HTR-8/SVneo (cell line): ENCODE data around the gene STXBP6.

Experiments used
- DNase-seq: peaks from one replicate; pipeline ENCODE4 v3.0.0; 2011; ENCODE audit warnings: low spot score, mixed read lengths; ENCODE audit not compliant: insufficient read length
- FAIRE-seq: peaks from 2 replicates; lab custom pipeline; 2011; peaks lifted over from hg19 to GRCh38; lab: Jason Lieb, UNC

The STXBP6 gene

DNA sequence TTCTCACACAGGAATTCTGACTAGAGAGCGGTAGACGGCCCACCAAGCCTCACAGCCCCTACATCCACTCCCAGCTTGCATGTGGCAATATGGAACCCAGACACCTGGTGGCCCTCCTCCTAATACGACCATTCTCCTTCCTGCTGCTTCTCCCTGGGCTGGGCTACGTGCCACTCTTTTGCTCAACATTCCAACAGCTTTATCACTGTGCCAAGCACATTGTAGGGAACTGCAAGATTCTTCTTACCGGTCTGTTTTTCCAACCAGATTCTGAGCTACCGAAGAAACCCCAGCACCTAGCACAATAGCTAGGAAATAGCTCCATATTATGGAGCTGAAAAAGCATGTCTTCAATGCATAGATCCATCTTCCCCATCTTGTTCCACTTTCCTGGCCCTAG, 58.1 kb downstream of the STXBP6 start:
- DNase-seq (no peak), FAIRE-seq (peak; percentile 49)

DNA sequence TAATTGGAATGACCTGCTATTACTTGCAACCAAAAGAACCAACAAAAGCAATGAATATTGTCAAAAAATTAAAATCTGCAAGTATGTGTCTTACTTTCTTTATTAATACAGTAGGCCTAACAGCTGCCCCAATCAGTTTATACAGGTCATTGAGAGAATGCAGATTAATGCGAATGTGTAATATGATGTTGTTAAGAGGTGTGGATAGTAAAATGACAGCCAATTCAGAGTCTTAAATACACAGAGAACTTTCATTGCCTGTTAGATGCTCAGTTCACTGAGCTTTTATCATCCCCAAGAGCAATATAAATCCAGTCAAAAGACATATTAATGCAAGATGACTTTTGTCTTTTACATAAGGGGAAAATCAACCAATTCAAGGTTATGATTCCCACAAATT, 58.7 kb downstream of the STXBP6 start:
- no peak for FAIRE-seq
- DNase-seq = no peak

DNA sequence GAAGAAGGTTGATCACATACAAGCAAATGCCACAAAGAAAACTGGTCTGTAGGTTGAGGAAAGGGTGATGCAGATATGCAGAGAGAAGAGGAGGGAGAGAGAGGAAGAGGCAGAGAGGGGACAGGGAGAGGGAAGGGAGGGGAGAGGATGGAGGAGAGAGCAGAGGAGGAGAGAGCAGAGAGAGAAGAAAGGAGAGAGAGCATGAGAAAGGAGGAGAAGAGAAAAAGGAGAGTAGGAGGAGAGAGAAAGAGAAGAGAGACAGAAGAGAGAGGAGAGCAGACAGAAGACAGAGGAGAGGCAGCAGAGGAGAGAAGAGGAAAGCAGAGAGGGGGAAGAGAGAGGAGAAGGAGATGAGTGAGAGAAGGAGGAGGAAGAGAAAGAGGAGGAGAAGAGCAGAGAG, 59.2 kb downstream of the STXBP6 start:
- FAIRE-seq (no peak), DNase-seq (no peak)

DNA sequence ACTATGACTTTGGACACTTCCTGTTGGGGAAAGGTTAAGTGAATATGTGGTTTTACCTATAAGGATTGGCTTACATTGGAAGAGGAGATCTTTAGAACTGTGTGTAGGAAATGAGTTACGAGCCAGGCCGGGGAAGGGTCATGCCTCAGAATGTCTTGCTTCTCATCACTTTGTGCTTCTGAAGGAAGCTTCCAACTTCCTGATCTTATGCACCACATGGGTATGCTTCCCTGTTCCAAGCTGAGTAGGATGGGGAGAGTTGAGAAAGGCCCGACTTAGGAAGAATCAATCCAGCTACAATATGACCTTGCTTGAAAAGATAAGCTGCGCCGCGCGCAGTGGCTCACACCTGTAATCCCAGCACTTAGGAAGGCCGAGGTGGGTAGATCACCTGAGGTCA, 59.9 kb downstream of the STXBP6 start:
- DNase-seq (no peak), FAIRE-seq (no peak)

DNA sequence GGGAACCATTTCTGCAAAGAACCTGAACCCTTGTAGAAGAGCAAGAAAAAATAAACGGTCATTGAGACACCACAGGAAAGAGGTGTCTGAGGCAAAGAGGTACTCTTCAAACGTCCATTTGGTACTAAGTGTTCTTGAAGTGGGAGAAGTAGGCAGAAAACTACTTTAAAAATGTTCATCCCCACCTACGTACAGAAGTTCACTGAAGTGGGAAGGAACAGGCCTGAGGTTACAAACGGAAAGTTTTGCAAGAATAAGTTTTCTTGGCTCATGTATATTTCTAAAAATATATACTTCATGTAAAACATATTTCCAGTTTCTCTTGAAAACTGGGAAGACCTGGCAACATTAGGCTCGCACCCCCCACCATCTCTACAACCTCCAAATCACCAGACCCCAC, 61.2 kb downstream of the STXBP6 start:
- no peak for DNase-seq
- no peak for FAIRE-seq

DNA sequence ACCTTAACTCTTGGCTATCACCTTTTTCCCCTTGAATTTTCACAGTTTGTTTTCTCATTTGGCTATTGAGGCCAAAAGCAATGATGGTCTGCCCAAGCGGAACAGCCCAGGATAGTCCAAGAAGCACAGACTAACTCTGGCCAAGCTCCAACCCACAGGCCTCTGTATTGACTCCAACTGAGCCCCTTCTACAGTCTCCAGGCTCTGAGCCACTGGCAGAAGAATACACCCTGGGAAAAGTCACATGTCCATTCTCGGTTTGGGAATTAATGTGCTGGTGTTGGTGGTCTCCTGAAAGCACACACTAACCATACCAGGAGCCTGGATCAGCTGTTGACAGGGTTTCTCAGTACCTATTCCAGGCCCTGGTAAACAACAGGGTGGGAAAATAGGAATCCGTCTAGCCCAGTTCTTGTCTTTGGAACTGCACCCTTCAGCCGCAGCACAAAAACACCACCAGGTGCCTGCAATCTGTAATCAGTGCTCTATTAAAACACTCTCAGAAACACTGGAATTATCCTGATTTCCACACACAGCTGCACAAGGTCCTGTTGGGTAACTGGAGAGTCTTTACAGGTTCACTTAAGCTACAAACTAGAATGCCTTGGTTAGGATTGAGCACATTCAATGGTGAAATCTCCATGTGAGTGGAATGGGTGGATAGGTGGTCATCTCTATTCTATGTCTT, 63.6 kb downstream of the STXBP6 start:
- DNase-seq (no peak), FAIRE-seq (no peak)

DNA sequence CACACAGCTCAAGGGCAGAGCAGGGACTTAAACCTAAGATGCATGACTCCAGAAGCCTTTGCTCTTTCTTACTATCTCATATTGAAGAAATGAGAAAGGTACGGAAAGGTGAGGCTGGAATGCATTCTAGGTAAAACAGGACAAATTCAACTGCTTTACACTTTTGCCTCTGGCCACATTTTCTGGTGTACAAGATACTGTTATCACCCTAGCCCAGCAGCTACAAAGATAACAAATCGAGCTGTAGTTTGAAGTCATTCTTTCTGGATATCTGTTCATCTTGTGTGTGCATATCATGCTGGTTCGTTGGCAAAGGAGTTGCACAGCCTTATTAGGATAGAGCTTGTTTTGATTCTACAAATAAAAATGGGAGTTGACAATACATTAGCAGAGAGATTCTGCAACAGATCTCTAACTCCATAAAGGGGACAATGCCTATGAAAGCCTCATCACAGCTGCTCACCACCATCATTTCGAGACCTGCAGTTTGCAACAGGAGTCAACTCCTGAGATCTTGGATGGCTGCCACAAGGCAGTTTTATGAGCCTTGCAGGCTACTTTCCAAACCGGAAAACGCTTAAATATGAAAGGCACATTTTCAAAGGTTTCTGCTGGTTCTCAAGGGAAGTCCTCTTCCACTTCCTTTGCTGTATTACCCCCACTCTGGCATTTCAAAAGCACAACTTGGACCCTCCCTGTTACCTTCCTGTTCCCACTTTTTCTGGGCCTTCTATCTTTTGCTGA, 64.9 kb downstream of the STXBP6 start:
- DNase-seq = no peak
- no peak for FAIRE-seq

DNA sequence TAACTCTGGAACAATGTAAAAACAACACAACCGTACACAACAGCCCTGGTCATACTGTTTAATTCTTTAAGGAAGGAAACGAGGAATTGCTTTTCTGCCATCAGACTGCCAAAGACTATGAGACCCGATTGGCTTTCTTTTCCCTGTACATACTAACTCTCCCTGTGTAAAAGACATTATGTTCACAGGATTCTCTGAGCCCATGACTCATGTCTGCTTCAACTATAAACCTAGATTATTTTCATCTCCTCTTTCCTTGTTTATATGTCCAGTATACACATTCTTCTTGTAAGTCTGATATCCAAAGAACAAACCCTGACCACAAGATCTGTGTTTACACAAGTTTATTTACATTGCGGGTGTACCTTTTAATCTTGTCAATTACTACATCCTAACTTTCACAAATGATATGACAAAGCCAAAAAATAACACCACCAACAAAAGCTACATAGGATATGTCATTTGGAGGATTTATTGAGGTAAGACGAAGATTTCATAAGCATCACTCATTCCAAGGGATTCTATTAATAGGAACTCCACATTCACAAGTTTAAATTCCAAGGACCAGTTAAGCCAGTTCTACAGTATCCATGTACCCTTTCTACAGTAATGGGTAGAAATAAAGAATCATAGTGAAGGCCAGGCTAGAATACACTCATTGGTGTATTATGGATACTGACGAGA, 67.3 kb downstream of the STXBP6 start:
- FAIRE-seq (peak; percentile 80), DNase-seq (peak; percentile 41)

DNA sequence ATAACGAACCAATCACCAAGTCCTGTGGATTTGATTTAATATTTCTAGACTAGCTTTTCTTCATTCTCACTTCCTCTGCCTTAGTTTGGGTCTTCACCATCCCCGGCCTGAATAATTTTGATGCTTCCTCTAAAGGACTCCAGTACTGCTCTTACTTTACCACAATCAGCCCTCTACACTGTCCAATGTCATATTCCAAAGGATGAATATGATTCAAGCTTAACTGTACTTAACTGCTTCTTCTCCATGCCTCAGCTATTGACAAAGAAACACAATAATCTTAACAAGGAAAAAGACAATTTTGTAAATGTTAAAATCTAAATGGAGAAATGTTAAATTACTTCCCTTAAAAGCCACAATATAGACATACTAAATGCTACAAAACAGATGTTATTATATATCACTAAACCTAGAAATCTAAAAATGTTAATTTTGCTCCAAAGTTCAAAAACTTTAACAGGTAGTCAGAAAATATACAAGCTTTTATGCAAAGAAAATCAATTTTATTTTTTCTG, 70.2 kb downstream of the STXBP6 start:
- DNase-seq (no peak), FAIRE-seq (peak; percentile 62)

DNA sequence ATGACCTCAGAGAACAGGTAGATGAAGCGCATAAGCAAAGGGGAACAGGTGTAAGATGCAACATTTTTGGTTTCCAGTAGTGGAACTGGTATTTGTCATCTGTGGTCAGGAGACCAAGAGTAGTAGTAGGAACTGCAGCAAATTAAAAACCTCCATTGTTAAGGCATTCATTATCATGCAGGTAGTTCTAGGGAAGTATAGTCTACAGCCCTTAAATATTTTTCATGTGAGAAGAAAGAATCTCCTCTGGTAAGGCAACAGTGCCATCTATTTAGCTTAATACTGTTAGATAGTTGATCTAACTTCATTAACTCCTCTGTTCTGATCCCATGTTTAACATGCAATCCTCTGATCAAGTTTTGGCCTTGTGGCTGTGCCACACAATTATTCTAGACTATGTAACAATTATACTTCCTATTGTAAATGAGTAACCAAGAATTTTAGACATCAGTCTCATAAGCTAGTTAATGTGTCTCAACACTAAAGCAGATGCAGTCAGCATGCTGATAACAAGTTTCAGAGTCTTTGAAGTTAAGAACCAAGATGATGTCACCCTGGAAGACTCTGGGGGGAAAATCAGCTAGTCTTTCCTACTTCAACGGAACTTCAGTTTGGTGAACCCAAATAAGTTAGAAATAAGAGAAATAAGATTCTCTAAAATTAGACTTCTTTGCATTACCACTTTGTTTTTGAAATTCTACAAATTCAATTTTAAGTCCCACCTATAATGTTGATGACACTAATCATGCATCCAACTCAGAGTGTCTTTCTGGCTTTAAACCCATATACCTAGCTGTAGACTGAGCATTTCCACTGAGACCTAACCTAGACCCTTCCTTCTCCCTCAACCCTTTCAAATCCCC, 70.9 kb downstream of the STXBP6 start:
- DNase-seq (no peak), FAIRE-seq (peak; percentile 20)

DNA sequence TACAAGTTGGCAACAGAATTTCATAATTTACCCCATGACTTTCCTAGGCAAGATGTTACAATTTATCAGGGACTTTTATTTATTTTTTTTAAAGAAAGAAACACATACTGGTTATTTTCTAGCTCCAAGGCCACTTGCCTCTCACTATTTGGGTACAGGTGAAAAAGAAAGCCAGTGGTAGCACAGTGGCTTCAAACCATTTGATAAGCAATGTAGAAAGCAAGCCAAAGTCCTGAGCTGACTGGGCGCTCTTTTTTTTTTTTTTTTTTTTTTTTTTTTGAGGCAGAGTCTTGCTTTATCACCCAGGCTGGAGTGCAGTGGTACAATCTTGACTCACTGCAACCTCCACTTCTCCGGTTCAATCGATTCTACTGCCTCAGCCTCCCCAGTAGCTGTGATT, 73.3 kb downstream of the STXBP6 start:
- no peak for DNase-seq
- no peak for FAIRE-seq

DNA sequence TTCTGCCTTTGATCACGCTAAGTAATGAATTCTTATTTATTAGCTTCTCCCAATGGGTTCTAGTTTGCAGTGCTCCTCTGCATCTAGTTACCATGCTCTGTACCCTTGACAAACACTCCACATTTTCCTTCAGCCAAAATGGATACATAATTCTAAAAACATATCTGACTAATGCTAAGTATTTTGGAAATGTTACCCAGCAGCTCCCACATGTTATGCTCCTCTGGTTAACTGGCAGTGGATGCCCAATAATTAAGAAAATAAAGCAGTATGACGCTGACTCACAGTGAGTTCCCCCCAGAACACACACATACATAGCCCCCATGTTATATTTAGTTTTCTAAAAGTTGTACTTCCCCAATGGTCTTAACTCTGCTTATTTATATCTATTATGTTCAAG, 74.6 kb downstream of the STXBP6 start:
- DNase-seq = no peak
- FAIRE-seq = no peak

DNA sequence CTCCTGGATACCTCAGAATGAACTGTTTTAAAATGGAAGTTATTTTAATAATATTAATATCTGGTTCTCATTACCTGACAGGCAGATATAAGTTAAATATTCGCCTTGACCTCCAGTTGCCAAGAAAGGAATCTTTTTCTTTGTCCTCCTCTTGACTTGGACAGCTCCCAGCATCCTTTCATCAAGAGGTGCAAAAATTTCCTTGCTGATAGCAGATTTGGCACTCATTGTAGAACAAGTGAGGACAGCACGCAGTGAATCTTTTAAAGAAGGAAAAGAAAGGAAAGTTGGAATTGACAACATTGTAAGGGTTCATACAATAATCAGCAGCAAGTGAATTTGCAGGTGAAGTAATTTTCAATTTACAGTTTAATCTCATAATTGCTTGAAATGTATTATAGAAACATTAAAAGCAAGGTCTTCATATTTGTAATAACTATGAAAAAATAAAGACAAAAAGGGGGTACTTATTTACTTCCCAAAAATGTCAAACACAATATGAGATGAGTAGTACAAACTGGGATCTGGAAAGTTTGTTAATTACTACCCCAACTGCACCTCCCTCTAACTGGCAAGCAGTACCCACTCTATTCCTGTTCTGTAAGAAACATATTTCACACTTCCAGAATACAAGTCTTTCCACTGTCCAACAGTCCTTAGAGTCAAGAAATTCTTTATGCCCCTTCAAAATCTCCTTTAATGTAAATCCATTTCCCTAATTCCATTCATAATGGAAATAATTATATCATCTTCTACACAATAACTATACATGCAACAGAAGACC, 75.2 kb downstream of the STXBP6 start:
- no peak for DNase-seq
- FAIRE-seq = no peak

DNA sequence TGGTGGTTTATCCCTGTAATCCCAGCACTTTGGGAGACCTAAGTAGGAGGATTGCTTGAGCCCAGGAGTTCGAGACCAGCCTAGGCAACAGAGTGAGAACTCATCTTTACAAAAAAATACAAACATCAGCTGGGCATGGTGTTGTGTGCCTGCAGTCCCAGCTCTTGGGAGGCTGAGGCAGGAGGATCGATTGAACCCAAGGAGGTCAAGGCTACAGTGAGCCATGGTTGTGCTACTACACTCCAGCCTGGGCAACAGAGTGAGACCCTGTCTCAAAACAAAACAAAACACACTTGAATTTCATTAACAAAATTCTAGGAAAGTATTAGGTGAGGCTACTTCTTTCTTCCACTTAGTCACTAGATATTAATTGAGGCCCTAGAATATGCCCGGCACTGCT, 77.1 kb downstream of the STXBP6 start:
- FAIRE-seq (no peak), DNase-seq (no peak)

DNA sequence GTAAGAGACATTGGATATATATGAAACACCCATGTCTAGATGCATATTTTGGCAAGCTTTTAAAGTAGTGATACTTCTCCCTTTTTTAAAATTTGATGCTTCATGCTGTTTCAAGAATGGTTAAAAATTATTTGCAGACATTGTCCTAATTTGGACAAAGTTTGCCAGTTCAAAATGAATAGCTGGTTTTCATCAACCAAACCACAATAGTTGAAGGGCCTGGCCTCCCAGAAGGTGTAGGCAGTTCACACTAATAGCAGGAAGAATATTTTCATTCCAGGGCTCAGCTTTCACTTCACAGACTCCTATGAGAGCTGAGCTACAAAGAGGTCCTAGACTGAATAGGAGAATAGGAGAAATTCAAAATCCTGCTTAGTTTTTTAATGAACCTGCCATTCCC, 78.7 kb downstream of the STXBP6 start:
- DNase-seq (no peak), FAIRE-seq (no peak)

DNA sequence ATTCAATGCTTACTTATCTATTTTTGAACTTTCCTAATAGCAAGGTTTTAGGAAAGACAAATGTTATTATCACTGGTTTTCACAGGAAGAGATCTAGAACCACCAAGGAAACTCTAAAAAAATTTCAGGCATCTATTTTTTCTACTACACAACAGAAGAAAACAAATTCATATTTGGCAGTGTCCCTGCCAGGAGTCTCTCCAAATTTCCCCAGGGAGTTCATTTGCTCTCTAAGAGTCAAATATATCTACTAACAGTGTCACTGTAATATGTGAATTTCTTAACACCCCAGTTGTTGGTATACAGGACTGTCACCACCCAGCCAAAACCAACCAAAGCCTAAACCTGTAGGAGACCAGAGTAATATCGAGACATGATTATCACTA, 83.4 kb downstream of the STXBP6 start:
- no peak for DNase-seq
- FAIRE-seq = no peak

DNA sequence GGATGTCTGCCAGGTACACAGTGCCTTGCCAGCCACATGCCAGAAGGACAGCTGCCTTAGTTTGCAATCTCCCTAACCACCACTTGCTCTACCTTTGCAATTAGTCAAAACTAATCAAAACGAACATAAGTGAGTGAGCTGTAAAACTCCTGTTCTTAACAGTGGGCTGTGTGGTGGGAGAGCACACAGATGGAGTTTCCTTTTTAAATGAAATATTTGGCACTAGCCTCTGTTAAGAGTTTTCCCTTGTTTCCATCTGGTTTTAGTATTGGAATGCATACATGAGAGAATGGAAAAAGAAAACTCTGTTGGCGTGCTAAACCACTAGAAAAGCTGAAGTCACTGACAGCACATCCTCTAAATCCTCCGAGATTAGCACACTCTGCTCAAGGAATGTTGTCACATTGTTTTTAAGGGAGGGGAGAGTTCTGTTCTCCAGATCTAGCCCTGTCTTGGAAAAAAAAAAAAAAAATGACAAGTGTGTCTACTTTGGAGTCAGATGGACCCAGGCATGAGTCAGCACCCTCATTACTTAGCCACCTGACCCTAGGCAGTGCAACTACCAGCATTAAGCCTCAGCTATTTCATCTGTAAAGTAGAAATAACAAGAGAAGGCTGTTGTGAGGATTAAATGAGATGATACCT, 83.9 kb downstream of the STXBP6 start:
- FAIRE-seq (peak; percentile 89), DNase-seq (peak; percentile 76)

DNA sequence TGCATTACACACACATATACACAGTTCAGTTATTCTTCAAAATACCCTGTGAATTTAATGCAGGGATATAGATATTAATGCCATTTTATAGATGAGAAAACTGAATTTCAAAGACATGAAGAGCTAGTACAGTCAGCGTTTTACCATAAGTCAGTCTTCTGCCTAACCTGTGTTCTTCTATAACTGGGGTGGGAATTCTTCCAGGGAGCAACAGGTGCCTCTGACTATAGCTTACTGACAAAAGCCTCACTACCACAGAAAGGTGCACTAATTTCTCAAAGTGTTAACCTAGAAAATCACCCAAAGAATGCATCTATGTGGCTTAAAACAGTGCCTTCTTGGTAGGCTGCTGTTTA, 84.4 kb downstream of the STXBP6 start:
- DNase-seq = no peak
- FAIRE-seq = peak; percentile 48

DNA sequence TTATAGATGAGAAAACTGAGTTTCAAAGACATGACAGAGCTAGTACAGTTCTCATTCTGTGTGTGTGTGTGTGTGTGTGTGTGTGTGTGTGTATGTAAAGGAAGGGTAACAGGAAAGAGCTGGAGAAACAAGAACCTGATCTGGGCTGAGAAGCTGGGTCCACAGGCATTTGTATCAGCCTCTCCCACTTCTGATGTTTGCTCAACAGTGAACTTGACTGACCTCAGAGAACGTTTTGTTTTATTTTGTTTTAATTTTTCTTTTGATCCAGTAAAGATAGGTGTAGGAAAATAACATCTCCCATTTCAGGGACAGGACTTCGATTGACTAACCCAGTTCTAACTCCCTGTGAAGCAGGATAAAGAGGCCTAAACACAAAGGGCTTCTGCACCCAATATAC, 85.4 kb downstream of the STXBP6 start:
- FAIRE-seq (peak; percentile 51), DNase-seq (no peak)
